Activated naive CD4-positive, alpha-beta T cell treated with anti-CD3 and anti-CD28 coated beads for 36 hours (primary cell): Measurements from ENCODE around the gene DHX36. TPM values are rescaled to one million over a fixed set of nuclear protein-coding genes. Genes with fewer than 3 reads are reported as not detected.
A peak's percentile ranks its signal among the peaks of the same experiment; 100 is the strongest.

Experiments
- CTCF ChIA-PET: fragments of 350-600 bp; sonication (Branson Sonifier 250); formaldehyde crosslinking; loops from one replicate; lab custom pipeline; 2021; ENCODE audit warnings: antibody characterized with exemption; lab: Charles Lee
- DNase-seq: peaks from one replicate; pipeline ENCODE4 v3.0.0-alpha.2; 2020
- H3K27ac Mint-ChIP-seq: one replicate; pipeline ENCODE4 v1.8.0; 2021; ENCODE audit warnings: mild to moderate bottlenecking, mixed read lengths
- H3K27me3 Mint-ChIP-seq: one replicate; pipeline ENCODE4 v1.8.0; 2021; ENCODE audit warnings: low read depth, mixed read lengths
- H3K36me3 Mint-ChIP-seq: one replicate; pipeline ENCODE4 v1.8.0; 2021; ENCODE audit warnings: low read depth, mixed read lengths
- H3K4me1 Mint-ChIP-seq: one replicate; pipeline ENCODE4 v1.8.0; 2021; ENCODE audit warnings: low read depth, mixed read lengths
- H3K4me3 Mint-ChIP-seq: one replicate; pipeline ENCODE4 v1.8.0; 2021; ENCODE audit warnings: mild to moderate bottlenecking, moderate library complexity, mixed read lengths
- H3K9me3 Mint-ChIP-seq: one replicate; pipeline ENCODE4 v1.8.0; 2021; ENCODE audit warnings: mixed read lengths
- intact Hi-C: fragments of 100-400 bp; cut with micrococcal nuclease; formaldehyde crosslinking; loops from one replicate; pipeline ENCODE4 v1.15.1; 2023
- total RNA-seq, 2 experiments: library from RNA; stranded (reverse); gene quantifications; one replicate each; pipeline ENCODE4 v1.2.3, GENCODE V29; 2021

DHX36 gene
- total RNA-seq, 2 experiments from 2014 or later = 58.2 to 62.6 TPM

DNA sequence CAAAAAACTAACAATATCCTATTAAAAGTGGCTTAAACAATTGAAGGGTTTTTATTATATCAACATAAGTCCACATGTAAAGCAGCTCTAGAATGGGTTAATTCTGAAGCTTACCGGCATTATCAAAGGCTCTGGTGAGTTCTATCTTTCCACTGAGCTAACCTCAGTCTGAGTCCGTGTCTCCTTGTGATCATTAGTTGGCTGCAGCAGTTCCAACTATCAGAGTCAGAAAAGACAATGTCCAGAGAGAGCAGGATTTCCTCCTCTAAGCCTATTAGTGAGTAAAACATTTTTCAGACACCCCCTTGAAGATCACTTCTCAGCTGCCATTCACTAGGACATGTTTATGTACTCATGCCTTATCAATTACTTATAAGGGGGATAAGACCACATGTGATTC, 49.9 kb downstream of the DHX36 start:
- H3K9me3 Mint-ChIP-seq = no peaks in the 10 kb centered on the region
- H3K4me3 Mint-ChIP-seq = no peak overlapping the region
- H3K27me3 Mint-ChIP-seq = no peaks in the 10 kb centered on the region
- H3K4me1 Mint-ChIP-seq = peaks cover 2% of the 10 kb centered on the region
- CTCF ChIA-PET = no interaction called here
- H3K27ac Mint-ChIP-seq = no peak overlapping the region
- H3K36me3 Mint-ChIP-seq = peaks cover 58% of the 10 kb centered on the region
- intact Hi-C loops = no loop called here
- no peak for DNase-seq

DNA sequence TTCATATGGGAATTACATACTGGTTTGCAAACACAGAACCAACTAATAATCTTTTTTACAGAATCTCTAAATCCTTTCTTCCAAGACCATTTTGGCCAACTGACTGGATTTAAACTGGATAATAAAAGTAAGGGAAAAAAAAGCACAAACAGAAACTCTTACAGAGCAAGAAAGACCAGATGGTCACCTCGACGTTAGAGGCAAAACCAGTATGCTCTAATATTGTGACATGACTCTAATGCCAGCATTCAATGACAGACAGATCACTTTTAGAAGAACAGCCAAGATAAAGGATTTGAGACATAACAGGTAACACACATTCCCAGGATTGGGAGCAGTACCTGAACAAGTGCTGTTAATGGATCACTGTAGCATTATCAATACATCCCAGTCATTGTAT, 50.9 kb downstream of the DHX36 start:
- H3K9me3 Mint-ChIP-seq = peaks cover 3% of the 10 kb centered on the region
- CTCF ChIA-PET = no interaction called here
- H3K36me3 Mint-ChIP-seq = peaks cover 59% of the 10 kb centered on the region
- H3K4me1 Mint-ChIP-seq = peaks cover 2% of the 10 kb centered on the region
- H3K27ac Mint-ChIP-seq = no peak overlapping the region
- DNase-seq = no peak
- no peaks in the 10 kb centered on the region for H3K27me3 Mint-ChIP-seq
- intact Hi-C loops = no loop called here
- H3K4me3 Mint-ChIP-seq = no peak overlapping the region

DNA sequence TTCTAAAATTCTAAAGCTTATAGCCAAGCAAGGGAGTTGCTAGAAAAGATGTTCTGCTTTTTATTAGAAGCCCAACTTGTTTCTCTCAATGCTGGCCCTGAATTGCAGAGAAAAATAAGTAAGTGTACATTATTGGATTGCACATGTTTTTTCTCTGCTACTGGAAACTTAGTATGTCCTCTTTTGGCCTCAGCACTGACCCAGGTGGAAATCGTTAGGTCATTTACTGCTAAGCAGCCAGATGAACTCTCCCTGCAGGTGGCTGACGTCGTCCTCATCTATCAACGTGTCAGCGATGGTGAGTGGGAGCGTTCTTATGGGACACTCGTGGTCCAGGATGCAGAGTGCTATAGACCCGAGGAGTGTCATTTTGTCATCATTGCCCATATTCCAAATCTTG, 69.8 kb downstream of the DHX36 start:
- Mint-ChIP-seq H3K9me3 (no peaks in the 10 kb centered on the region), H3K4me1 (no peaks in the 10 kb centered on the region), H3K27me3 (no peaks in the 10 kb centered on the region), H3K4me3 (no peak overlapping the region), H3K27ac (no peak overlapping the region), H3K36me3 (peaks cover 42% of the 10 kb centered on the region)
- intact Hi-C loops = loop anchor here (10.0 kb wide), 1 partner anchor 420 kb away; no protein-coding TSS in a partner anchor
- no peak for DNase-seq
- CTCF ChIA-PET = interaction anchor here (1.1 to 2.4 kb wide), 5 partner anchors 18 to 1229 kb away, joined by 3 to 9 read pairs (median 3); no protein-coding TSS in a partner anchor

DNA sequence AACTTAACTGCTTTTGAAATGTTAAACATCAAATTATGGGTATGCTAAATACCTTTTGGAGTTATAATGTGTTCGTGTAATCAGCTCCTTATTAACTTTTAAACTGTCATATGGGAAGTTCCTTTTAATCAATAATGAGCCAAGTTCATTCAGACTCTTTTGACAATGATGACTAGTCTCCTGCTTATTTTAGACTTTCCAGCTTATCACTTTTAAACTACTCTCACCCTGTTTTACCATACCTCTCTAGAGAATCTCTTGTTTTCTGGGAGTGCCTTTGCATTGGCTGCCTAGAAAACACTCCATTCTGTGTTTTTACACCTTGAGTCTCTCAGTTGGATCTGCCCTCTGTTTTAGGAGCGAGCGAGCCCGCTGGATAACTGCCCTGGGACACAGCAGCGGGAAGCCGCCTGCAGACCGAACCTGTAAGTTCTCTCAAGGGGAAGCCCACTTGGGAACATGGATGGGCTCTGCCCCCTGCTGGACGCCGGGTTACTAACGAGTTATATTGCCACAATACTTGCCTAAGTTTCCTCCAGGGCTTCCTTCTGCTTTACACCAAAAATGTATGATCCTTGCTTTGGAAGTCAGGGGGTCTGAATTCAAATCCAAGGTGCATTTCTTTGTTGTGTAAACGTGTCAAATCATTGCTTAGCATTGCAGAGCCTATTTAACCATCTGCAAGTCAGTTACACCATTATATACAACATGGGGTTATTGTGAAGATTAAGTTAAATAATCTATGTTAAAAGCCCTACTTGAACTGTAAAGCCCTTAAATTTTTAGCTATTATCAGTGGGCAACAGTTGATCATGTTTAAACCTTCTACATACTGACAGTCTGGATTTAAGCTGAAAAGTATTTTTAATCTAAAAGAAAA, 71.3 kb downstream of the DHX36 start:
- no peaks in the 10 kb centered on the region for H3K27me3 Mint-ChIP-seq
- no peaks in the 10 kb centered on the region for H3K9me3 Mint-ChIP-seq
- H3K36me3 Mint-ChIP-seq = peaks cover 40% of the 10 kb centered on the region
- H3K27ac Mint-ChIP-seq = no peak overlapping the region
- CTCF ChIA-PET = interaction anchor here (0.8 to 2.4 kb wide), 11 partner anchors 9 to 1227 kb away, joined by 3 to 9 read pairs (median 3); no protein-coding TSS in a partner anchor
- no peak overlapping the region for H3K4me3 Mint-ChIP-seq
- intact Hi-C loops = loop anchor here (1.0 to 10.0 kb wide), 5 partner anchors 158 to 1226 kb away; no protein-coding TSS in a partner anchor
- peak; percentile 88 for DNase-seq
- H3K4me1 Mint-ChIP-seq = no peaks in the 10 kb centered on the region

DNA sequence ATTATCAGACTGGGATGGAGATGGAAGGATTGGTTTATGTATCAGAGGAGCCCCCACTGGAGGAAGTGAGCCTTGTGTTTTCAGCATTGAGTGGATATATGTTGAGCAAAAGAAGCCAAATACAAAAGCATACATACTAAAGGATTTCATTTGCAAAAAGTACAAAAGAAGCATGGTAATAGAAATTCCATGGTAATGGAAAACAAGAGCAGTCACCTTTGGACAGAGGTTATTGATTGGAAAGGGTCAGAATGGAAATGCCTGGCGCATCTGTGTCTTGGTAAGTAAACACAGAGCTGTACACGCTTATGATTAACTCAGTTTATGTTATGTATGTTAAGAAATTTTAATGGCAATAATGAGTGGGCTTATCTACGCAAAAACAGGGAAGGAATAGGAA, 72.7 kb downstream of the DHX36 start:
- Mint-ChIP-seq H3K27ac (no peak overlapping the region), H3K36me3 (peaks cover 39% of the 10 kb centered on the region), H3K27me3 (no peaks in the 10 kb centered on the region), H3K9me3 (no peaks in the 10 kb centered on the region), H3K4me1 (no peaks in the 10 kb centered on the region), H3K4me3 (no peak overlapping the region)
- no peak for DNase-seq
- intact Hi-C loops = loop anchor here (2.0 to 10.0 kb wide), 3 partner anchors 255 to 1225 kb away; no protein-coding TSS in a partner anchor
- CTCF ChIA-PET = no interaction called here

DNA sequence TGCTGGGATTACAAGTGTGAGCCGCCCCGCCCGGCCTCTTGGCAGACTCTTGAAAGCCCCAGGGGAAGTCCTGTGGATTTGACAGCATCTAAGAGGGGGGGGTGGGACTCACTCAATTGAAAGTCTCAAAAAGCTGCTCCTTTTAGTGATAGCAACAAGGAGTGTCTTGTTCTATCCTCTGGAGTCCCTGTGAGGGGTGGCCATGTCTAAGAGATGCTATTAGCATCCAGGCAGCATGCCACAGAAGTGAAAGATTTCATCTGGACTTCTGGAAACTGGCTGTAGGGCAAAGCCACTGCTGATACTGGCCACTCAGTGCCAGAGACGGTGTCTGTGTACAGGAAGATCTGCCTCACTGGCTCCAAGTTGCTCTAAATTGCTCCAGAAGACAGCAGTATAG, 74.0 kb downstream of the DHX36 start:
- H3K4me3 Mint-ChIP-seq = no peak overlapping the region
- H3K9me3 Mint-ChIP-seq = no peaks in the 10 kb centered on the region
- no peaks in the 10 kb centered on the region for H3K4me1 Mint-ChIP-seq
- intact Hi-C loops = loop anchor here (10.0 kb wide), 1 partner anchor 415 kb away; no protein-coding TSS in a partner anchor
- CTCF ChIA-PET = no interaction called here
- peaks cover 35% of the 10 kb centered on the region for H3K36me3 Mint-ChIP-seq
- no peak for DNase-seq
- H3K27me3 Mint-ChIP-seq = no peaks in the 10 kb centered on the region
- H3K27ac Mint-ChIP-seq = no peak overlapping the region

DNA sequence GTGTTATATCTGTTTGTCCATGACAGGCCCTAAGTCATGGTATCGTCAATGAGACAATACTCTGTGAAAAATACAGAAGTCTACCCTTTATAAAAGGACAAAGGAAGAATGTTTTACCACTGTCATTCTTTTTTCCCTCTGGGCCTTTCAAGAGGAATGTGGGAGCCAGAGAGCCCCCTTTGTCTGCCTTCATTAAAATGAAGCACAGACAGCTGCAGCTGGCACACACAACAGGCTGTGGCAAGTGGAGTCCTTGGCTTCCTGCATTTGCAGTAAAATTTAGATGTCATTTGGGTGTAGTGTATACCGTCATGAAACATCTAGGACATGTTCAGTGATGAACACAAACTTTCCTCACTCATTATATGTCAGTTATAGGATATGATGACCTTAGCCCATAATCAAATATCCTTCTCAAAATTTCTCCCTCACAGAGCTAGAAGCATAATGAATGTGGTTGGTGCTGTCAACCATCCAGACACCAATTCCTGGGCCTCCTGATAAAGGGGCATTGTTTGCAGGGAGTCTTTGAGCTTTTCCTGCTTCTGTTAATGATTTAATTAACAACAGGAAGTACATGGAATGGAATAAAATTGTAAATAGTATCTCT, 76.4 kb downstream of the DHX36 start:
- no peaks in the 10 kb centered on the region for H3K9me3 Mint-ChIP-seq
- peaks cover 32% of the 10 kb centered on the region for H3K36me3 Mint-ChIP-seq
- H3K4me1 Mint-ChIP-seq = no peaks in the 10 kb centered on the region
- H3K4me3 Mint-ChIP-seq = no peak overlapping the region
- intact Hi-C loops = no loop called here
- CTCF ChIA-PET = no interaction called here
- no peak for DNase-seq
- no peaks in the 10 kb centered on the region for H3K27me3 Mint-ChIP-seq
- no peak overlapping the region for H3K27ac Mint-ChIP-seq

DNA sequence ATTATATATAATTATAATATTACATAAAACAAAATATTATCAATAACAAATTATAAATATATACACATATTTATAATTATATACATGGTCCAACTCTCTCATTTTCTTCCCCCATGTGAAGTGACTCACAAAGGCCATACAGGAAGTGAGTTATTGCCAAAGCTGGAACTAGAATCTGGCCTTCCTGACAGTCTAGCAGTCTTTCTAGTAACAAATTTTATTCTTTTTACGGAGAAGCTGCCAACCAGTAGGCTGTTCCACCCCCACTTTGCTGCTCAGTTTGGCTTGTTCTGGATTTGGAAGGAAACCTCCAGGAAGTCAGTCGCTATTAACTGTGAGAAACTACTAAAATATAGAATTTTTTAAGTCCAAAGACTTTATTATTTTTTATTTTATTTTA, 79.6 kb downstream of the DHX36 start:
- DNase-seq = no peak
- CTCF ChIA-PET = no interaction called here
- Mint-ChIP-seq H3K36me3 (peaks cover 15% of the 10 kb centered on the region), H3K4me1 (no peaks in the 10 kb centered on the region), H3K27me3 (no peaks in the 10 kb centered on the region), H3K27ac (no peak overlapping the region), H3K4me3 (no peak overlapping the region), H3K9me3 (no peaks in the 10 kb centered on the region)
- intact Hi-C loops = no loop called here

DNA sequence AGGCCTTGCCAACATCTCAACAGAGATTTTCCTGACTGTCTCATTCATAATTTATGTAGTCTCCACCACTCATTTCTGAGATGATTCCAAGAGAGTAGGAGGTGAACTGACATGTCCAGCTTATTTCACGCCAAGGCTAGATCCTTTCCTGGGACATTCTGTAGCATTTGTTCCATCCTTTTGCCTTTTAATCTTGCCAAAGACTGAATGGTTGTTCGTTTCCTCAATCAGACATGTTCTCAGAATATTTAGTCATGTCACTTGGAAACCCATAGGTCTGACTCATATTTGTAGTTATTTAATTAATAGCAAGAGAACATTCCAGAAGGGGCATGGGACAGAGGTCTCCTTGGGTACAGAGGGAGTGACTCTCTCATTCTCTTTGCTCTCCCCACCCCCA, 80.9 kb downstream of the DHX36 start:
- CTCF ChIA-PET = no interaction called here
- Mint-ChIP-seq H3K27me3 (peaks cover 5% of the 10 kb centered on the region), H3K9me3 (no peaks in the 10 kb centered on the region), H3K36me3 (peaks cover 9% of the 10 kb centered on the region), H3K4me3 (no peak overlapping the region), H3K27ac (no peak overlapping the region), H3K4me1 (no peaks in the 10 kb centered on the region)
- intact Hi-C loops = no loop called here
- no peak for DNase-seq

DNA sequence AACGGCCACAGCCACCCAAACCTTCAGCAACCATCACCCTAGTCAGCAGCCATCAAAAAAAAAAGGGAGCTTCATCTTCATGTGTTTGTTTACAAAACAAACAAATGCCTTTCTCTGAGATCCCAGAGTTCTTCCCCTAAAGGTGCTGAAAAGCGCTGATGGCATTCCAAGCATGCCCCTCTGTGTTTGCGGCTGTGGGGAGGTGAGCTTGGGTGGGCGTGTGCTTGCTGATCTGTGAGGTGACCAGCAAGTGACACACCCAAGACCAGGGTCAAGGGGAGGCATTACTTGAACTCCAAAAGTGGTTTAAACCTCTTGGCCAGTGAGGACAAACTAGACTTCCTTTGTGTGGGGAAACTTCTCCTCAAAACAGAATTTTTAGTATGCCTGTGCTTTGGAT, 81.5 kb downstream of the DHX36 start:
- intact Hi-C loops = no loop called here
- CTCF ChIA-PET = no interaction called here
- peaks cover 5% of the 10 kb centered on the region for H3K27me3 Mint-ChIP-seq
- H3K4me3 Mint-ChIP-seq = no peak overlapping the region
- H3K36me3 Mint-ChIP-seq = peaks cover 7% of the 10 kb centered on the region
- peaks cover 2% of the 10 kb centered on the region for H3K4me1 Mint-ChIP-seq
- H3K27ac Mint-ChIP-seq = no peak overlapping the region
- no peak for DNase-seq
- no peaks in the 10 kb centered on the region for H3K9me3 Mint-ChIP-seq

DNA sequence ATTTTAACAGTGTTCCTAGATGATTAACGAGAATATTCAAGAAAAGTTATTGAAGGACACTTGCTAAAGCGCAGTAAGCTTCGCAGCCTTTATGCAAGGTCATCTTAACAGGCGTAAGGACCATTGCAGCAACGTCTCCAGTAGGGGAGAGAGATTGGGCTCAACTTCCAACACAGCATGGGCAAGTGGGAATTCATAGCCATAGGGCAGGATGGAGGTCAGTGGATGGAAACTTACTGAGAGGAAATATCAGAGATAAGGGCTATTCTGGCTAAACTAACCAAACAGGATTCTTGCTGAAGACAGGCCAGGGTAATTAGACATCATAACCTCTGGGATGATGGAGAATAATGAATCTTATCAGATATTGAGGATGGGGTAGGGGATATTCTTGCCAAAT, 82.8 kb downstream of the DHX36 start:
- CTCF ChIA-PET = no interaction called here
- no peak for DNase-seq
- no peak overlapping the region for H3K27ac Mint-ChIP-seq
- no peak overlapping the region for H3K4me3 Mint-ChIP-seq
- no peaks in the 10 kb centered on the region for H3K9me3 Mint-ChIP-seq
- intact Hi-C loops = no loop called here
- peaks cover 5% of the 10 kb centered on the region for H3K27me3 Mint-ChIP-seq
- H3K36me3 Mint-ChIP-seq = no peaks in the 10 kb centered on the region
- peaks cover 2% of the 10 kb centered on the region for H3K4me1 Mint-ChIP-seq

DNA sequence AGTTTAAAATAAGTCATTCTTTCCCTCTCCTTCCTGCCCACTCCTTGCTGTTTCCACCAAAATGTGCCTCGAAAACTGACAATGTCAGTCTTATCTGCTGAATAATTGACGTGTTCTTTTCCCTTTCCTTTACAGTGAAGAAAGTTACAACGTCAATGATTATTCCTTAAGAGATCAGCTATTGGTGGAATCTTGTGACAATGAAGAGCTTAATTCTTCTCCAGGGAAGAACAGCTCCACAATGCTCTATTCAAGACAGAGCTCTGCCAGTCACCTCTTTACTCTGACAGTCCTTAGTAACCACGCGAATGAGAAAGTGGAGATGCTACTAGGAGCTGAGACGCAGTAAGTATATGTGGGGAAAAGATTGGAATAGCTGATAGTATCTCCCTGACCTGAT, 84.1 kb downstream of the DHX36 start:
- Mint-ChIP-seq H3K27ac (no peak overlapping the region), H3K27me3 (peaks cover 5% of the 10 kb centered on the region), H3K4me1 (peaks cover 2% of the 10 kb centered on the region), H3K36me3 (no peaks in the 10 kb centered on the region), H3K9me3 (no peaks in the 10 kb centered on the region), H3K4me3 (no peak overlapping the region)
- CTCF ChIA-PET = interaction anchor here (0.6 kb wide), 1 partner anchor 13 kb away, joined by 6 read pairs; no protein-coding TSS in a partner anchor
- intact Hi-C loops = no loop called here
- DNase-seq = no peak
